ENCODE data around the gene FITM2.

DNA sequence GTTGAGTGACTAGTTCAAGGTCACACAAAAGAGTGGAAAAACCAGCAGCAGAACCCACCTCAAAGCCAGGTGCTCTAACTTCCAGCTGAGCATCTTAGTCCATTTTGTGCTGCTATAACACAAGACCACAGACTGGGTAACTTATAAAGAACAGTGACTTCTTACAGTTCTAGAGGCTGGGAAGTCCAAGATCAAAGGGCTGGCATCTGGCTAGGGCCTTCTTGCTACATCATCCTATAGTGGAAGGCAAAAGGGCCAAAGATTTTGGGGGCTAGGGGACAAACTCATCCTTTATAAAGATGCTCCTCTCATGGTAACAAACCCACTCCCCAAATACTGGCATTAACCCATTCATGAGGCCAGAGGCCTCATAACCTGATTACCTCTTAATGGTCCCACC lies 9.7 kb downstream of the FITM2 start:
- no peak for TF ChIP-seq EZH2 (IDR thresholded peaks at IDR 0.05; ENCODE audit: low read depth)
- TF ChIP-seq, protein P1, sequence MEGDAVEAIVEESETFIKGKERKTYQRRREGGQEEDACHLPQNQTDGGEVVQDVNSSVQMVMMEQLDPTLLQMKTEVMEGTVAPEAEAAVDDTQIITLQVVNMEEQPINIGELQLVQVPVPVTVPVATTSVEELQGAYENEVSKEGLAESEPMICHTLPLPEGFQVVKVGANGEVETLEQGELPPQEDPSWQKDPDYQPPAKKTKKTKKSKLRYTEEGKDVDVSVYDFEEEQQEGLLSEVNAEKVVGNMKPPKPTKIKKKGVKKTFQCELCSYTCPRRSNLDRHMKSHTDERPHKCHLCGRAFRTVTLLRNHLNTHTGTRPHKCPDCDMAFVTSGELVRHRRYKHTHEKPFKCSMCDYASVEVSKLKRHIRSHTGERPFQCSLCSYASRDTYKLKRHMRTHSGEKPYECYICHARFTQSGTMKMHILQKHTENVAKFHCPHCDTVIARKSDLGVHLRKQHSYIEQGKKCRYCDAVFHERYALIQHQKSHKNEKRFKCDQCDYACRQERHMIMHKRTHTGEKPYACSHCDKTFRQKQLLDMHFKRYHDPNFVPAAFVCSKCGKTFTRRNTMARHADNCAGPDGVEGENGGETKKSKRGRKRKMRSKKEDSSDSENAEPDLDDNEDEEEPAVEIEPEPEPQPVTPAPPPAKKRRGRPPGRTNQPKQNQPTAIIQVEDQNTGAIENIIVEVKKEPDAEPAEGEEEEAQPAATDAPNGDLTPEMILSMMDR (conservative IDR thresholded peaks at IDR 0.05): no peak

Measured in PC-9 (cell line).